Peyer's patch (tissue), 4 donors: Measurements from ENCODE around the gene MIGA1.

Source experiments
- CTCF ChIP-seq, 6 experiments: fragments of 450-650 bp in 4 of 6; fragments of 200-600 bp in 2 of 6; sonication (generic) in 1 of 6; IDR thresholded peaks; one replicate each; pipeline ENCODE4 v1.5.1; 2017 to 2019; ENCODE audit warnings: antibody characterized with exemption in 6 of 6, mild to moderate bottlenecking in 3 of 6, moderate library complexity in 1 of 6
- POLR2A ChIP-seq, 2 donors: fragments of 450-650 bp; IDR thresholded peaks; one replicate each; pipeline ENCODE4 v1.5.1; 2017; ENCODE audit warnings: antibody characterized with exemption in 2 of 2, mild to moderate bottlenecking in 2 of 2, moderate library complexity in 2 of 2

- TF ChIP-seq CTCF (IDR thresholded peaks at IDR 0.05) (no peak), POLR2A (IDR thresholded peaks at IDR 0.05) (no peak)
Observed at GRCh38 chr1:77776007-77776700, 3.3 kb upstream of the MIGA1 start.
